SH-SY5Y (cell line): ENCODE results near the gene MTX3.

Experiments
- GATA2 ChIP-seq: IDR thresholded peaks from 2 replicates; pipeline ENCODE4 v1.6.1; 2011; ENCODE audit warnings: mild to moderate bottlenecking, low read depth, low read length
- GATA3 ChIP-seq: IDR thresholded peaks from 2 replicates; pipeline ENCODE4 v1.6.1; 2011; ENCODE audit warnings: low read depth, mild to moderate bottlenecking, low read length, moderate library complexity

GRCh38 chr5:79938468-79938867, 52.6 kb downstream of the MTX3 start:
- TF ChIP-seq GATA2 (no peak), GATA3 (no peak)
